LNCaP clone FGC (cell line): Measurements from ENCODE around the gene SMYD3.

Experiments
- DNase-seq: peaks from one replicate; pipeline ENCODE4 v3.0.0-alpha.2; 2011; ENCODE audit warnings: low read depth
- H3K4me3 ChIP-seq: 2 replicates; pipeline ENCODE4 v1.5.1; 2011; ENCODE audit warnings: mild to moderate bottlenecking, low read depth, low read length, control low read depth
- CTCF ChIP-seq: IDR thresholded peaks from 2 replicates; pipeline ENCODE4 v1.5.1; 2012; ENCODE audit warnings: mild to moderate bottlenecking; ENCODE audit not compliant: control insufficient read depth, insufficient read depth; ENCODE audit errors: extremely low read depth

The SMYD3 gene

GRCh38 chr1:245906207-245906606, 600.9 kb downstream of the SMYD3 start:
- H3K4me3 ChIP-seq = no peak overlapping the region
- TF ChIP-seq CTCF = no peak
- DNase-seq = no peak

GRCh38 chr1:245903851-245904250, 603.2 kb downstream of the SMYD3 start:
- TF ChIP-seq CTCF = no peak
- DNase-seq = no peak
- H3K4me3 ChIP-seq = no peak overlapping the region

- DNase-seq = no peak
- no peak for TF ChIP-seq CTCF
- no peak overlapping the region for H3K4me3 ChIP-seq
Observed at GRCh38 chr1:245901565-245901964, 605.5 kb downstream of the SMYD3 start.

GRCh38 chr1:245901037-245901436, 606.0 kb downstream of the SMYD3 start:
- no peak for DNase-seq
- H3K4me3 ChIP-seq = no peak overlapping the region
- TF ChIP-seq CTCF = no peak

GRCh38 chr1:245898581-245898980, 608.5 kb downstream of the SMYD3 start:
- no peak for TF ChIP-seq CTCF
- no peak for DNase-seq
- H3K4me3 ChIP-seq = no peak overlapping the region

- TF ChIP-seq CTCF = no peak
Observed at GRCh38 chr1:245896258-245896657, 610.8 kb downstream of the SMYD3 start.

GRCh38 chr1:245895455-245895959, 611.6 kb downstream of the SMYD3 start:
- TF ChIP-seq CTCF = no peak
- no peak for DNase-seq
- no peak overlapping the region for H3K4me3 ChIP-seq

More at GRCh38 chr1:245896258-245896657, 610.8 kb downstream of the SMYD3 start:
- DNase-seq = no peak
- H3K4me3 ChIP-seq = no peak overlapping the region
